NCI-H748 (cell line): Measurements from ENCODE around the gene RRM1.
"Not testable (repeated sequence)": the region's sequence is repeated elsewhere in the genome, so short reads cannot be mapped to it uniquely, and the experiment has no call there.

Experiments used
- DNase-seq: peaks from one replicate; lab custom pipeline; 2025; ENCODE audit not compliant: unreplicated experiment; lab: John Stamatoyannopoulos, UW

RRM1 gene

DNA sequence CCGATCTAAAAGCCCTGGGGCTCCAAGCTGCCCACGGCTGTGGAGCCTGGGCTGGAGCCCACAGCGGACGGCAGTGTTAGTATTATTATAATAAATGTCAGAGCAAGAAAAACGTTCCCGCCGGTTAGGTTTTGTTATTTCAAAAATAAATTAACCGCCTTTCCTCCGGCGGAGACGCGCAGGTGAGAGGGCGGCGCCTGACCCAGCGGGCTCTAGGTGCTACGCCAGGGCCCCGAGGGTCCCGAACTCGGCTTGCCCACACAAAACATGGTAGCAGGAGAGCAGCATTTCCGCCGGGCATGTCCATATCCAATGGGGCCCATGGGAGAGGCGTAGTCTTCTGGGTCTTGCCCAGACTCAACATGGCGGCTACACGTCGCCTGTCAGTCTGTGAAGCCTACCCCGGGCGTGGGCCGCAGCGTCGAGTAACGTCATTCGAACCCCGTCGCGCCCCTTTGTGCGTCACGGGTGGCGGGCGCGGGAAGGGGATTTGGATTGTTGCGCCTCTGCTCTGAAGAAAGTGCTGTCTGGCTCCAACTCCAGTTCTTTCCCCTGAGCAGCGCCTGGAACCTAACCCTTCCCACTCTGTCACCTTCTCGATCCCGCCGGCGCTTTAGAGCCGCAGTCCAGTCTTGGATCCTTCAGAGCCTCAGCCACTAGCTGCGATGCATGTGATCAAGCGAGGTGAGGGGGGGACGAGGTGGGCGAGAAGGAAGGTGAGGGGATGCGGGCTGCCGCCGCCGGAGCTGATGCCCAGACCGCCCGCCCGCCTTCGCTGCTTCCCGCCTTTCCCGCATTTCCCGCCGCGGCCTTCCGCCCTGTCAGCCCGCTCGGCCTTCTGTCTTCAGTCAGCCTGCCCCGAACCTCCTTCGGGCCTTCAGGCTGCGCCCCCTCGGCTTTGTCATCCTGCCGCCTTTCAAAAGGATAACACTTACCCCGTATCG is at the start of gene RRM1:
Gene RRM1 (plus strand): TSS at position 452 of the 944 bp plus-strand sequence. CDS start 214 bp downstream, at position 666.
- peak; percentile 99 for DNase-seq

DNA sequence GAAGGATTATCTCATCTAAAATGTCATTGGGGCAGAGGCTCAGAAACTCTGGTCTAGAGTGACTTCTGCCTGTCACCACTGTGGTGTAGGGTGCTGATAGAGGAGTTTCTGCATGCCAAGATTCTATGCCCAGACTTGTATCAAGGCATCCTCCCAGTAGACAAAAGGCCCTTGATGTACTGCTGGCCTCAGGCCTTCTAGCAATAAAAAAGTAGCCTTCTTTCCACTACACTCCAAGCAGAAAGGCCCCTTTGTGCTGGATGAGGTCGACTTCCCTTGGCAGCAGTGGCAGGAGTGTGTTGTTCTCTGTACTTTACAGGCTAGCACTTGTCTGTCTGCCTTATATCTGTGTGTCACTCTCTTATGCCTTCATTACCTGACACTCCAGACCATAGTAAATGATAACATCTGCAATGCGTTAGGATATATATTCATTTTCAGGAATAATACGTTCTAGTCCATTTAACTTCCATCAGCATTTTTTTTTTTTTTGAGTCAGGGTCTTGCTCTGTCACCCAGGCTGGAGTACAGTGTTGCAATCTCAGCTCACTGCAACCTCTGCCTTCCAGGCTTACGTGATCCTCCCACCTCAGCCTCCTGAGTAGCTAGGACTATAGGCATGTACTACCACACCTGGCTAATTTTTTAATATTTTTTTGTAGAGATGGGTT is 49.5 kb upstream of the RRM1 start:
- no peak for DNase-seq

DNA sequence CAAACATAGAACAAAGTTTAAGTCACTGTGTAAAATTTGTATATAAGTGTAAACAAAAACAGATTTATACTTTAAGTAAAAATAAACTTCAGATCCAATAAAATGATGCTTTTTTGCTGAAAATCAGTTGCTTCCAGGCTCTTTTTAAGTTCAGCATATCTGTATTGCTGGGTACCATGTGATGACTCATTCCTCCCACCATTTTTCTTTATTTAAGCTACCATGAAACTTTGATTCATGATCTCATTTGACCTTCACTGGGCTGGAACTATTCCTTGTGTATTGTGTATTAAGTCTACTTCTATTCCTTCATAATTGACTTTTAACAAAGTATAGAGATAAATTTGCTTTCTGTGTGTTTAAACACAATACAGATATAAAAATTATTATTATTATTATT is 46.3 kb upstream of the RRM1 start:
- no peak for DNase-seq

DNA sequence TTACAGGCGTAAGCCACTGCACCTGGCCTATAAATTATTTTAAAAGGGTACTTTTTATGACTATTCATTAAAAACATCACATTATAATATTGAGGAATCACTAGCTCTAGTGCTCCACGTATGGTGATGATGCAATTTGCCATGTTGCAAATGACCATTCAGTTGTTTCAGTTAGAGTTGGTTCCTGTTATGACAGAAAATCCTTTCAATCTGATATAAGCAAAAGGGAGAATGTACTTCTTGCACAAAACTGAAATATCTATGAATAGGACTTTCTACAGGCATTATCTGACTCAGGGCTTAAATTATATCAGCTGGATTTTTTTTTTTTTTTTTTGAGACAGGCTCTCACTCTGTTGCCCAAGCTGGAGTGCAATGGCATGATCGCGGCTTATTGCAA is 45.6 kb upstream of the RRM1 start:
- DNase-seq = no peak

DNA sequence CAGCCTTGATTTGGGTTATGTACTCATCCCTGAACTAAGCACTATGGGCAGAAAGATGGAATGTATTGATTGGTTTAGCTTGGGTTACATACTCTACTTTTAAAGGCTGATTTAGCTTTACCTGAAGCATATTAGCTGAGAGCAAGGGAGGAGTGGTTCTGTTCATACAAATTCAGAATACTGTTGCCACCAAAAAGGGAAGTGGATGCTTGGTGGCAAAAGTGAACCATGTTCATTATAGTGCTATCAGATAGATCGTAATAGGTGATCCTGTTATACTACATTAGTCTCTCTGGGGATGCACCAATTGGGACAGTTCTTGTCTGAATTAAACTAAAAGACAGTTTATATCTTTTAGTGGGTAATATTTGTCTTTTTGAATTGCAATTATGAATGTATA is 44.5 kb upstream of the RRM1 start:
- DNase-seq = no peak

DNA sequence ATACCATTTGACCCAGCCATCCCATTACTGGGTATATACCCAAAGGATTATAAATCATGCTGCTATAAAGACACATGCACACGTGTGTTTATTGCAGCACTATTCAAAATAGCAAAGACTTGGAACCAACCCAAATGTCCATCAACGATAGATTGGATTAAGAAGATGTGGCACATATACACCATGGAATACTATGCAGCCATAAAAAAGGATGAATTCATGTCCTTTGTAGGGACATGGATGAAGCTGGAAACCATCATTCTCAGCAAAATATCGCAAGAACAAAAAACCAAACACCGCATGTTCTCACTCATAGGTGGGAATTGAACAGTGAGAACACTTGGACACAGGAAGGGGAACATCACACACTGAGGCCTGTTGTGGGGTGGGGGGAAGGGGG is 41.4 kb upstream of the RRM1 start:
- not testable (repeated sequence) for DNase-seq

DNA sequence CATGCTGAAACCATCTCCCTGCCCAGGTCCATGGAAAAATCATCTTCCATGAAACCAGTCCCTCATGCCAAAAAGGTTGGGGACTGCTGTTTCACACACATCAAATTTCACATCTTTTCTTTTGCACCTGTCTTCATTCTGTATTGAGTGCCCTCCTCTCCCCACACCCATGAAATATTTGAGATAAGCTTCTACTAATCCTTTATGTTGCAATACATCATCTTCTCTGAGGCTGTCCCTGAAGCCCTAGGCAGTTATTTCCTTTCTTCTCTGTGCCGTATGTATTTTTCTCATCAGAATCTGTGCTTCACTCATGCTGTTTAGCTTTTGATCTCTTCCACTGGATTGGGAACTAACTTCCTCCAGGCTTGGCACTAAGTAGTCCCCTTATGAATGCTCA is 40.0 kb upstream of the RRM1 start:
- DNase-seq = no peak

DNA sequence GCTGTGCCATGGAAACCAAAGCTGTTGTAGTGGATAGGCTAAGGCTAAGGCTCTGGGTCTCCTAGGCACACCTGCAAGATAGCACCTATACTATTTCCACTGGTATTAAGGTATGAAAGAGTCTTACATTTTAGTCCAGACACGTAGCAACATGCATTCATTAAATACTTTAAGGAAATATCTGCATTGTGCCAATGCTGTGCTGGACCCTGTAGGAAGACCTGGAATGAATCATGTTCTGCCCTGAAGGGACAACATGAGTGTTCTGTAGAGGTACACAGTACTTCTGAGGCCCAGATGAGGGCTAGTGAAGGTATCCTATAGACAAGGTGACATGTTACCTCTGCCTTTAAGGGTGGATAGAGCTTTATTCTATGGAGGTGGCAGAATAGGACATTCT is 35.2 kb upstream of the RRM1 start:
- no peak for DNase-seq

DNA sequence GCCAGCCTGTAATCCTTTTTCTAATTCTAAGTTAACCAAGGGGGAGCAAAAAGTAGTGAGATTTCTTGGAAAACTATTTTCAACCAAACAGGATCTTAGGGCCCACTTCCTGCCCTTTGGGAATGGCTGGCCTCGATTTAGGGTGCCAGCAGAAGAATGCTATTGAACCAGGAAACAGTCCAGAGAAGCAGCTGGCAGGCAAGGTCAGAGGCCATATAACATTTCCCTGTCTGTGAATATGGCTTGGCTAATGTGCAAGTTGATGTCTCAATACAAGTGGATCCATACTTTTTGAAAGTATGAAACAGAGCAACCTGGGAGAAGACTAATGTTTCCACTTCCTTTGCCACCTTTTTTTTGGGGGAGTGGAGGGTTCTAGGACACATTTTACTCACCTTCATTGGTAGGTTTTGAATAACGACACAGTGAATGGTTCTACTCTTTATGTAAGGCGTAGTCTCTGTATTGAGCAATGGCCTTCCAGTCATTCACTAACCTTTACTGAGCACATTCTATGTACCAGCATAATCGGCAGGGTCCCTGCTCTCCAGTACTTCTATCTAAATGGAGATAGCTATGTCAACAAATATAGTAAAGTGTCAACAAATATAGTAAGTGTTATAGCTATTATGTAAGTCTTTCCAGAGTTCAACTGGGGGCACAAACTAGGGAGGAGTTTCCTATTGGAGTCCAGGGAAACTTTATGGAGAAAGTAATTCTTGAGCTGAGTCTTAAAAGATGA is 34.2 kb upstream of the RRM1 start:
- DNase-seq = peak; percentile 32

DNA sequence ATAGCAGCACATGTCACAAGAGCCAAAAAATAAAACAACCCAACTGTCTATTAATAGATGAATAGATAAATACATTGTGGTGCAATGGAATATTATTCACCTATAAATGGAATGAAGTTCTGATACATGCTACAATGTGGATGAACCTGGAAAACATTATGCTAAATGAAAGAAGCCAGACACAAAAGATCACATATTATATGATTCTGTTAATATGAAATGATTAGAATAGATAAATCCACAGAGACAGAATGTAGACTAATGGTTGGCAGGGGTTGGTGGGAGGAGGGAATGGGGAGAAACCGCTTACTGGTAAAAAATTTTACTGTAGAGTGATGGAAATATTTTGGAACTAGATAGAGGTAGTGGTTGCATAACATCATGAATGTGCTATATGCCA is 32.9 kb upstream of the RRM1 start:
- DNase-seq = no peak

DNA sequence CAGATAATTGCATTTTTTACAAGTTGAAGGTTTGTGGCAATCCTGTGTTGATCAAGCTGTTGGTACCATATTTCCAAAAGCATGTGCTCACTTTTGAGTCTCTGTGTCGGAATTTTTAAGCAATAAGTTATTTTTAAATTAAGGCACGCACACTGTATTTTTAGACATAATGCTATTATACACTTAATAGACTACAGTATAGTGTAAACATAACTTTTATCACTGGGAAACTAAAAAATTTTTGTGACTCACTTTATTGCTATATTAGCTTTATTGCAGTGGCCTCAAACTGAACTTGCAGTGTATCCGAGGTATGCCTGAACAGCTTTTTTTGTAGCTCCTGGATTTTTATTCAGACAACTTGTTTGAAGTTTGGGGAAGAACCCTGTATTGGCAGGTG is 31.3 kb upstream of the RRM1 start:
- DNase-seq = no peak

DNA sequence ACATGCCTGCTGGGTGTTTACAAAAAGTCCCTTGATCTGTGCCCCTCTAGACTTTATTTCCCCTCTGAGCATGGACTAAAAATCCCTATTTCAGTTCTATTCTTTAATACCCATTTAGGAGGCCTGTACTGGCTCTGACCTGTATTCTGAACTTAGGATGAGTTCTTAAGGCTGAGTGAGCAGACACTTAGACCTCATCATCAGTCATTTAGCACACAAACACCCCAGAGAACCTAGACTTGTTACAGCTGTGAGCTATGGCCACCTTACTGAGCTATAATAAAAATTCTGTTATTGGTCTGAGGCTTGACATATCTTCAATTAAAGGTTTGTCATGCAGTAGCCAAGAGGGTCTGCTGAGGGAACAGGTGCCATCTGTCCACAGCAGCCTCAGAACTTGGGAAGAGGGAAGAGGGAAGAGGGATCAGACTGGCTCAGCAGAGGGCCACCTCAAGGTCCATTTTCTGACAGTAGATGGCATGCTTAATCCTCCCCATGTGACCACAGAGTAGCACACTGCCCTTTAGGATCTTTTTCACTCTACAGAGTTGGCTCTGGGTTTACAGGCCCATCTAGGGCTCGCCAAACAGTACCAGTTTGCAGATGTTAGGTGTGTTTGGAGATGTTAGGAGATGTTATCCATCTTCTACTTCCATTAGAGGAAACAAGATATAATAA is 30.2 kb upstream of the RRM1 start:
- DNase-seq = no peak

DNA sequence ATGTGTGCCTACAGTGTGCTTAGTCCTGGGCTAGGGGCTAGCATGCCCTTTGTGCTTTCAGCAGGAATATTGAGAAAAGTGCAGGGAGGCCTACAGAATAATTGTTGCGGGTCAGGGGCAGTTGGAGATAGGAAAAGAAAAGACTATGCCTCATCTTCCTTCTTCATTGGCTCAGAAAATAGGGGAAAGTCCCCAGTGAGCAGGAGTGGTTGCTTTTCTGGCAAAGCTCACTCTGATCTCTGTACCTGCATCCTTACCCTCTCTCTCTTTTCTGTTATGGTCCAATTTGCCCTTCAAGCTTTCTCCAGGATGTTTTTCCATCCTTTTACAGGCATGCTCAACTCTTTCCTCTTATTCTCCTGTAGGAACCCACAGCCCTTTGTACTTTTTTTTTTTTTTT is 29.5 kb upstream of the RRM1 start:
- no peak for DNase-seq

DNA sequence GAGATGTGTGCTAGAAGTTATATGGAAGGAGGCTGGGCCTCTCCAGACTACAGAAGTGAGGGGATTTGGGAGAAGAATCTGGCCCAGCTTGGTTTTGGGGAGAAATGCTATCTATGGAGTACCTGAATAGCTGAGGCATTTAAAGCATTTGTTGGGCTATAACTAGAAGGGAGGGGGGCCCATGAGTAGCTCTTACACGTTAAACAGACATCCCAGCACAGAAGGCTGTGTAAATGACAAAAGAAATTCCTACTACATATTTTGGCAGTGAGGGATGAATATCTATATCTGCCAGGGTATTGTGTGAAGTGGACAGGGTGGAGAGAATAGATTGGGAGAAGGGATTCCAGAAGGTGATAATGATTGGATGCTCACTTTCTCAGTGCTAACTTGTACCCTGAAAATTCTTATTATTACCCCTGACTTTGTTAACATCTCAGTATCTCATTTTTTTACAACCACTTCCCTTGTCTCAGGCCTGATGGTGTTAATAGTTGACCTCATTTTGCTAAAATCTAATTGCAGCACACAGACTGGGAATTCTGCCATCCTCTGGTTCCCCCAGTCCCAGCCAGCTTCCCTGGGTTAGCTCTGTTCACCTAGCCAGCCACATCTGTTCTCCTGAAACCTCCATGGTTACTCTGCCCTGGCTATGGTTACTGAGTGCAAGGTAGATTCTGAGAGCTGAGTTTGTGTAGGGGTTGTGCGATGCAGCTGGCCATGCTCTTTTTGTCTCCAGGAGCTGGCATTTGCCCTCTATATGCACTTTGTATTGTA is 28.8 kb upstream of the RRM1 start:
- DNase-seq = no peak

DNA sequence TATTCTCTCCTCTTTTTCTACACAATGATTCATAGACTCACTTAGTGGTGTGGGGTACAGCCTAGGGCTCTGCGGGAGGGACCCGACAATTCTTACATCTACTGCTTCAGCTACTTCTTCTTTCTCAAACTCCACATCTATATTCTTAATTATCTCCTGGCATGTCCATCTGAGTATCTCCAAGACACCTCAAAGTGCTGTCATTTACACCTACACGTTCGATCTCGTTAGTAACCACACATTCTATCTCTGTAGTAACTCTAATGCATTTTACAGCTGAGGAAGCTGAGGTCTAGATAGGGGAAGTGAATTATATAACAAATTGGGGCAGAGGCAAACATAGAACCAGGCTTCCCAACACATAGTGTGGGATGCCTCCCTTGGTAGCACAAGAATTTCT is 27.7 kb upstream of the RRM1 start:
- DNase-seq = no peak

DNA sequence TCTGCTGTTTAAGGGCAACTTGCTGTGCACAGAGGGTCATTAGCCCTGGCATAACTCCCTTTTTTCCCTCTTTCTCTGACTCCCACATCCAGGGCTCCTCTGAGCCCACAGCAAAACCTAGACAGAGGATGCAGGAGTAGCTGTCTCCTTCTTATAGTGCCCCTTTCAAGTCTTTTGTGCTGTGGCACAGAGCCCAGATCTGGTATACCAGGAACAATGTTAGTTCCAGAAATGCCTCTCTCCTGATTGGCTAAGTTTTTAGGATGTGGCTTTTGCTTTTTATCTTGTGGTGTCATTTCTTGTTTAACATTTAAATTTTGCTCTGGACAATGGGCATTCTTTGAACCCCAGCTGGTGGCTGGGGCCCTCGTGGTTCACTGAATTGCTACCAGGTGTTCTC is 25.6 kb upstream of the RRM1 start:
- DNase-seq = no peak

DNA sequence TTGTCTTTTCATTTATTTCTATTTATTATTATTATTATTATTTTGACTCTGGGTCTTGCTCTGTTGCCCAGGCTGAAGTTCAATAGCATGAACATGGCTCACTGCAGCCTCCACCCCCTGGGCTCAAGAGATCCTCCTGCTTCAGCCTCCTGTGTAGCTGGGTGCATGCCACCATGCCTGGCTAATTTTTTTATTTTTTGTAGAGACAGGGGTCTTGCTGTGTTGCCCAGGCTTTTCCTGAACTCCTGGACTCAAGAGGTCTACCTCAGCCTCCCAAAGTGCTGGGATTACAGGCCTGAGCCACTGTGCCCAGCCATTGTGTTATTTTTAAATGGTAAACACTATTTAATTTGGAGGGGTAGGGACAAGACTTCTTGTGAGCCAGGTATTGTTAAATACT is 23.3 kb upstream of the RRM1 start:
- DNase-seq = no peak

DNA sequence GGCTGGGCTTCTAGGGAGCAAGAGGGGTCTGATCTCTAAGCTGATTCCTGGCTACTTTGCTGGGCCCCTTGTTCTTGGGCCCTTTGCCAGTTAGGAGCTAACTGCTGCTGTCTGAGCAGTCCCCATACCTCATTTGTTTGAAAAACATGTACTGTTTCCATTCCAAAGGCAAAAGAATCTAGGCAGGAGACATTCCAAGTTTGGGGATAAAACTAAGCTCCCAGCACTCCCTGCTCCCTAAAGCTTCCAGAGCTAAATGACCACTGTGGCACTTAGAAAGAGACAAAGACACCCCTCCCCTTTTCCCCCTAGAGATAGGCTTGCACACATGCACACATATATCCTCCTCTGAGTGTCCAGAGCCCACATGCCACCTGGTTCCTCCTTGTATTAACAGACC is 22.7 kb upstream of the RRM1 start:
- no peak for DNase-seq

DNA sequence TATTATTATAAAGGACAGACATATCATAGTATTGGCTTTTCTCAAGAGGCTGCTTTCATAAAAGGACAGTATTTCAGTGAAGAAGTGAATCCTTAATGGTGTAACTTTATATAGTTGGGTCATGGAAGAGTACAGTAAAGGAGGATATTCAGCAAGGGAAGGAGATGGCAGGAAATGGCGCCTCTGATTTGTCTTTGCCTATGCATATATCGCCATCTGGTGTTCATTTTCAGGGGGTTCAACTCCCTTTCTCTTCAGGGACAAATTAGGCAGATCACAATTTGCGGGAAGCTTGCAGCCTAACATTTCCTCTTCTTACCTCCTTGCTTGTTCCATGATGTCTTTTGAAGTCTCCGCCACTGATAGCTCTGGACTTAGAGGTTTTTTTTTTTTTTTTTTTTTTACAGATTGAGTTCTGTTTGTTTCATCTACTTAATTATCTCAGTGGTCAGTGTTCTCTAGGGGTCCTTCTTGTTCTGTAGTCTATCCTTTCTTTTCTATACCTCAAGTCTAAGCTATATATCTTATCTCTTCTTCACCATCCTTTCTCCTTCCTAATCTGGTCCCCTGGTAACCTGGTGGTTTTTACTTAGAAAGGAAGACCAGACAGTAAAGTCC is 21.8 kb upstream of the RRM1 start:
- peak; percentile 76 for DNase-seq

DNA sequence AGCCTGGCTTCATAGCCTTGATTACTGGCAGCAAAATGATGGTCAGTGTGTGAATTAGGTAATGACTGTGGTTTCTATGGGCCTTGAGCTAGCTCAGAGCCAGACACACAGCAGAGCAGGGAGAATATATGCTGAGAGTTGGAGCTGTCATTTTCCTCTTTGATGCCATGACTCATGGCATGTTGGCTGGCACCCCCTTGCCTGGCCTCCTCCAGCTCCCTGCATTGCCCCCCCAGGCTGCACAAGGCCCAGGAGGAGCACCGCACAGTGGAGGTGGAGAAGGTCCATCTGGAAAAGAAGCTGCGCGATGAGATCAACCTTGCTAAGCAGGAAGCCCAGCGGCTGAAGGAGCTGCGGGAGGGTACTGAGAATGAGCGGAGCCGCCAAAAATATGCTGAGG is 20.3 kb upstream of the RRM1 start:
- DNase-seq = no peak
